Suprapubic skin (tissue), 4 donors: ENCODE results near the gene PRKN.

ENCODE experiments used
- EP300 ChIP-seq: sonication (generic); formaldehyde crosslinking; IDR thresholded peaks from one replicate; pipeline ENCODE4 v1.6.1; 2017; ENCODE audit warnings: antibody characterized with exemption
- POLR2A ChIP-seq, 2 donors: fragments of 450-650 bp; IDR thresholded peaks; one replicate each; pipeline ENCODE4 v1.6.1; 2017; ENCODE audit warnings: antibody characterized with exemption in 2 of 2, mild to moderate bottlenecking in 2 of 2, moderate library complexity in 2 of 2
- POLR2AphosphoS5 ChIP-seq, 3 donors: sonication (generic); formaldehyde crosslinking; IDR thresholded peaks; one replicate each; pipeline ENCODE4 v1.6.1; 2017; ENCODE audit warnings: antibody characterized with exemption in 3 of 3
- TF ChIP-seq, protein P1 (sequence below), 2 donors: fragments of 200-600 bp in 1 of 2; fragments of 450-650 bp in 1 of 2; sonication (generic) in 1 of 2; IDR thresholded peaks; one replicate each; pipeline ENCODE4 v1.5.1; 2016 to 2019; ENCODE audit warnings: antibody characterized with exemption in 2 of 2, mild to moderate bottlenecking in 1 of 2, moderate library complexity in 1 of 2

DNA sequence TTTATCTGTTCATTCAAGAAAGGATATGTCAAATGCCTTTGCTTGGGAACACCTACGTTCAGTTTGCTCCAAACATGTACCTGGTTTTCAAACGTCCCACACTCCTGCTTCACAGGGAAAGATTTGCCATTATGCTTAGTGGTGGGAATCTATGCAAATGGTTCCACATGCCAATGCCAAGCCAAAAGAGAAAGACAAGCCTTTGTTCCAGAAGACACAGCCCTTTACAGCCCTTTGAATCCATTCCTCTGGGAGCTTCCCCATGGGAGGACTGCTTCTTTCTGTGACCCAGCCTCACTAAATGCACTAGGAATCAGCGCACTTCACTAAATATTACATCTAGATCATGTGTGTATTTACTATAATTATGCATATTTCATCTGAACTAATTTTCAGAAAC lies 619.5 kb downstream of the PRKN start:
- TF ChIP-seq, protein P1, sequence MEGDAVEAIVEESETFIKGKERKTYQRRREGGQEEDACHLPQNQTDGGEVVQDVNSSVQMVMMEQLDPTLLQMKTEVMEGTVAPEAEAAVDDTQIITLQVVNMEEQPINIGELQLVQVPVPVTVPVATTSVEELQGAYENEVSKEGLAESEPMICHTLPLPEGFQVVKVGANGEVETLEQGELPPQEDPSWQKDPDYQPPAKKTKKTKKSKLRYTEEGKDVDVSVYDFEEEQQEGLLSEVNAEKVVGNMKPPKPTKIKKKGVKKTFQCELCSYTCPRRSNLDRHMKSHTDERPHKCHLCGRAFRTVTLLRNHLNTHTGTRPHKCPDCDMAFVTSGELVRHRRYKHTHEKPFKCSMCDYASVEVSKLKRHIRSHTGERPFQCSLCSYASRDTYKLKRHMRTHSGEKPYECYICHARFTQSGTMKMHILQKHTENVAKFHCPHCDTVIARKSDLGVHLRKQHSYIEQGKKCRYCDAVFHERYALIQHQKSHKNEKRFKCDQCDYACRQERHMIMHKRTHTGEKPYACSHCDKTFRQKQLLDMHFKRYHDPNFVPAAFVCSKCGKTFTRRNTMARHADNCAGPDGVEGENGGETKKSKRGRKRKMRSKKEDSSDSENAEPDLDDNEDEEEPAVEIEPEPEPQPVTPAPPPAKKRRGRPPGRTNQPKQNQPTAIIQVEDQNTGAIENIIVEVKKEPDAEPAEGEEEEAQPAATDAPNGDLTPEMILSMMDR (IDR thresholded peaks at IDR 0.05) = no peak
- TF ChIP-seq POLR2A (IDR thresholded peaks at IDR 0.05) = no peak
- TF ChIP-seq POLR2AphosphoS5 (IDR thresholded peaks at IDR 0.05) = no peak
- no peak for TF ChIP-seq EP300
